C4-2B (cell line): ENCODE measurements around the gene DIS3L2.

ENCODE experiments used
- H3K27ac ChIP-seq: fragments of 450-650 bp; 2 replicates; pipeline ENCODE4 v1.5.1; 2017
- CTCF ChIP-seq: fragments of 450-650 bp; conservative IDR thresholded peaks from 2 replicates; pipeline ENCODE4 v1.5.1; 2017; ENCODE audit warnings: mild to moderate bottlenecking
- ZFX ChIP-seq: fragments of 450-650 bp; IDR thresholded peaks from 2 replicates; pipeline ENCODE4 v1.6.1; 2017

The DIS3L2 gene

GRCh38 chr2:231929961-231930592 is 31.4 kb upstream of the DIS3L2 start:
- no peak overlapping the region for H3K27ac ChIP-seq
- TF ChIP-seq CTCF (peak; percentile 51), ZFX (no peak)

- TF ChIP-seq ZFX: no peak
- no peak for TF ChIP-seq CTCF
- H3K27ac ChIP-seq: no peak overlapping the region
Measured at GRCh38 chr2:231930593-231931281, 30.8 kb upstream of the DIS3L2 start.

- TF ChIP-seq CTCF (no peak), ZFX (no peak)
- no peak overlapping the region for H3K27ac ChIP-seq
Measured at GRCh38 chr2:231931481-231931915, 30.0 kb upstream of the DIS3L2 start.

- H3K27ac ChIP-seq: no peak overlapping the region
- no peak for TF ChIP-seq ZFX
- TF ChIP-seq CTCF: no peak
Measured at GRCh38 chr2:231932711-231932970, 28.9 kb upstream of the DIS3L2 start.

- no peak overlapping the region for H3K27ac ChIP-seq
- no peak for TF ChIP-seq CTCF
- TF ChIP-seq ZFX: no peak
Measured at GRCh38 chr2:231932985-231933915, 28.3 kb upstream of the DIS3L2 start.

- no peak overlapping the region for H3K27ac ChIP-seq
- TF ChIP-seq ZFX (no peak), CTCF (no peak)
Measured at GRCh38 chr2:231933916-231934401, 27.6 kb upstream of the DIS3L2 start.
